ENCODE data around the gene SAYSD1. TPM values are rescaled to one million over a fixed set of nuclear protein-coding genes. Genes with fewer than 3 reads are reported as not detected.

The SAYSD1 gene
- total and polyA plus RNA-seq, 2 donors (not counting 1 experiment from before 2014, with no cell fraction given), result 4.6 to 17.8 TPM

- H3K27me3 ChIP-seq (replicated peaks in 1 of 4; ENCODE audit: control extremely low read depth in 1 of 4, control insufficient read depth in 3 of 4, insufficient read depth in 4 of 4, low read length in 3 of 4), result peaks cover 0 to 1% (median 0%) of the 10 kb centered on the region in 4 experiments
- Mint-ChIP-seq H3K4me3 (no peak overlapping the region), H3K9me3 (ENCODE audit: insufficient read depth) (no peaks in the 10 kb centered on the region), H3K4me1 (no peaks in the 10 kb centered on the region), H3K27me3 (peaks cover 13% of the 10 kb centered on the region), H3K27ac (no peak overlapping the region)
- H3K9me3 ChIP-seq (ENCODE audit: control extremely low read depth in 1 of 3, control insufficient read depth in 2 of 3, insufficient read depth in 1 of 3, low read length in 2 of 3), result no peaks in the 10 kb centered on the region
- H4K20me1 ChIP-seq (ENCODE audit: control insufficient read depth, insufficient read depth, low read length, poor library complexity, severe bottlenecking), result no peaks in the 10 kb centered on the region
- TF ChIP-seq CTCF (IDR thresholded peaks at IDR 0.05) (no peak), EZH2 (IDR thresholded peaks at IDR 0.05; ENCODE audit: borderline replicate concordance, insufficient read depth, low read depth, low read length, poor library complexity, severe bottlenecking) (no peak)
- H3K4me1 ChIP-seq (ENCODE audit: control insufficient read depth in 2 of 2, insufficient read depth in 2 of 2, low read length in 2 of 2), result no peaks in the 10 kb centered on the region
- intact Hi-C loops (cut with micrococcal nuclease), result no loop called here
- H3K4me3 ChIP-seq (ENCODE audit: control extremely low read depth in 1 of 5, extremely low read depth in 1 of 5, insufficient read depth in 1 of 5, low read depth in 2 of 5, low read length in 4 of 5), result no peak overlapping the region
- CTCF ChIA-PET, result interaction anchor here (1.6 kb wide), 1 partner anchor 9 kb away, joined by 5 read pairs; no protein-coding TSS in a partner anchor
- no peak overlapping the region for H3K4me2 ChIP-seq (replicated peaks; ENCODE audit: low read depth, low read length, poor library complexity, severe bottlenecking)
- DNase-seq, result no peak
- POLR2A ChIA-PET, result no interaction called here
- no peaks in the 10 kb centered on the region for H3K36me3 ChIP-seq (replicated peaks in 1 of 2; ENCODE audit: control extremely low read depth in 1 of 2, control insufficient read depth in 1 of 2, extremely low read depth in 1 of 2, insufficient read depth in 2 of 2, low read length in 1 of 2)
- H3K27ac ChIP-seq (ENCODE audit: low read length in 2 of 2), result no peak overlapping the region
- no peak overlapping the region for H3K9ac ChIP-seq (ENCODE audit: low read length)
- no peak overlapping the region for H2AFZ ChIP-seq (ENCODE audit: insufficient read depth, low read depth, low read length, poor library complexity, severe bottlenecking)
- WGBS (ENCODE audit: insufficient coverage), result 90% methylated on average over 7 of the region's 8 CpGs
- no peak for ATAC-seq (ENCODE audit: low read depth)
- H3K79me2 ChIP-seq (ENCODE audit: control insufficient read depth, insufficient read depth, low read length), result no peaks in the 10 kb centered on the region
These were observed 35.5 kb downstream of the SAYSD1 start for GRCh38 chr6:39079197-39080125.

GRCh38 chr6:39078695-39079094, 36.3 kb downstream of the SAYSD1 start:
- TF ChIP-seq EZH2 (IDR thresholded peaks at IDR 0.05; ENCODE audit: borderline replicate concordance, insufficient read depth, low read depth, low read length, poor library complexity, severe bottlenecking) (no peak), CTCF (IDR thresholded peaks at IDR 0.05) (no peak)
- H3K27ac ChIP-seq (ENCODE audit: low read length in 2 of 2), result no peak overlapping the region
- Mint-ChIP-seq H3K9me3 (ENCODE audit: insufficient read depth) (no peaks in the 10 kb centered on the region), H3K27ac (no peak overlapping the region), H3K4me1 (no peaks in the 10 kb centered on the region), H3K27me3 (peaks cover 7% of the 10 kb centered on the region), H3K4me3 (no peak overlapping the region)
- DNase-seq (no peak), ATAC-seq (ENCODE audit: low read depth) (no peak)
- H3K9ac ChIP-seq (ENCODE audit: low read length), result no peak overlapping the region
- intact Hi-C loops (cut with micrococcal nuclease), result no loop called here
- POLR2A ChIA-PET, result no interaction called here
- H3K4me1 ChIP-seq (ENCODE audit: control insufficient read depth in 2 of 2, insufficient read depth in 2 of 2, low read length in 2 of 2), result no peaks in the 10 kb centered on the region
- H3K79me2 ChIP-seq (ENCODE audit: control insufficient read depth, insufficient read depth, low read length), result no peaks in the 10 kb centered on the region
- no peaks in the 10 kb centered on the region for H3K27me3 ChIP-seq (replicated peaks in 1 of 4; ENCODE audit: control extremely low read depth in 1 of 4, control insufficient read depth in 3 of 4, insufficient read depth in 4 of 4, low read length in 3 of 4)
- H3K4me2 ChIP-seq (replicated peaks; ENCODE audit: low read depth, low read length, poor library complexity, severe bottlenecking), result no peak overlapping the region
- H3K9me3 ChIP-seq (ENCODE audit: control extremely low read depth in 1 of 3, control insufficient read depth in 2 of 3, insufficient read depth in 1 of 3, low read length in 2 of 3), result no peaks in the 10 kb centered on the region
- 94% methylated on average over 2 of the region's 3 CpGs for WGBS (ENCODE audit: insufficient coverage)
- no peak overlapping the region for H3K4me3 ChIP-seq (ENCODE audit: control extremely low read depth in 1 of 5, extremely low read depth in 1 of 5, insufficient read depth in 1 of 5, low read depth in 2 of 5, low read length in 4 of 5)
- no peaks in the 10 kb centered on the region for H3K36me3 ChIP-seq (replicated peaks in 1 of 2; ENCODE audit: control extremely low read depth in 1 of 2, control insufficient read depth in 1 of 2, extremely low read depth in 1 of 2, insufficient read depth in 2 of 2, low read length in 1 of 2)
- H2AFZ ChIP-seq (ENCODE audit: insufficient read depth, low read depth, low read length, poor library complexity, severe bottlenecking), result no peak overlapping the region
- CTCF ChIA-PET, result interaction anchor here (1.6 kb wide), 1 partner anchor 9 kb away, joined by 5 read pairs; no protein-coding TSS in a partner anchor
- H4K20me1 ChIP-seq (ENCODE audit: control insufficient read depth, insufficient read depth, low read length, poor library complexity, severe bottlenecking), result no peaks in the 10 kb centered on the region

Data from B cell (primary cell).